ENCODE measurements around the gene FLOT1.

DNA sequence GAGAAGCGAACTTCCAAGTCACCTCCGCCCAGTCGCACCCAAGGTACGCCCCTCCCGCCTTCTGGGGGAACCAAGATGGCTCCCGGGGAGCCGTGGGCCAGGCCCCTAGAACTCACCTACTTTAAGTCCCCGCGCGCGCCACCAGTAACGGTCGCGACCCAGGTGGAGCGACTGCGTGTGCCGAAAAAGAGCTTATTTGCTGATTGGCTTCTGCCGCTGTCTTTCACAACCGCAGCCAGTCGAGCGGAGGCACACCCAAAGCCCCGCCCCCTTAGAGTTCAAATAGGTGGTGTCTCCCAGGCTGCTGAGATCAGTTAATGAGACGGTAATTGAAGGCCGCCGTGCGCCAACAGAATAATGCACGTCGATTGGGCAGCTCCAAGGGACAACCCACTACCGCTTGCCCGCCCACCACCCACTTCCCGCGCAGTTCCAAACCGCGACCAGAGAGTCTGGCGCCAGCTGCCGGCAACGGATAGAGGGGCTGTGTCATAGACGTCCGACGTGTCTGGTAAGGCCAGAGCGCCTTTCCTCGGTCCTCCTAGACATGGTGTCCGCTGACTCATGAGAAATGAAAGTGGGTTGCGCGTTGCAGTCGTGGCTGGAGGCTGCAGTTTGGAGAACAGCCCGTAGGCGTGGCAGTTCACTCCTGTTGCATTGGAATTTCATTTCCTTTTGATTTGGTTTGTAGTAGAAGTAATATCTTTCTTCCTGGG lies 25.2 kb downstream of the FLOT1 start, which contains the start of gene MDC1:
- TF ChIP-seq, protein P1, sequence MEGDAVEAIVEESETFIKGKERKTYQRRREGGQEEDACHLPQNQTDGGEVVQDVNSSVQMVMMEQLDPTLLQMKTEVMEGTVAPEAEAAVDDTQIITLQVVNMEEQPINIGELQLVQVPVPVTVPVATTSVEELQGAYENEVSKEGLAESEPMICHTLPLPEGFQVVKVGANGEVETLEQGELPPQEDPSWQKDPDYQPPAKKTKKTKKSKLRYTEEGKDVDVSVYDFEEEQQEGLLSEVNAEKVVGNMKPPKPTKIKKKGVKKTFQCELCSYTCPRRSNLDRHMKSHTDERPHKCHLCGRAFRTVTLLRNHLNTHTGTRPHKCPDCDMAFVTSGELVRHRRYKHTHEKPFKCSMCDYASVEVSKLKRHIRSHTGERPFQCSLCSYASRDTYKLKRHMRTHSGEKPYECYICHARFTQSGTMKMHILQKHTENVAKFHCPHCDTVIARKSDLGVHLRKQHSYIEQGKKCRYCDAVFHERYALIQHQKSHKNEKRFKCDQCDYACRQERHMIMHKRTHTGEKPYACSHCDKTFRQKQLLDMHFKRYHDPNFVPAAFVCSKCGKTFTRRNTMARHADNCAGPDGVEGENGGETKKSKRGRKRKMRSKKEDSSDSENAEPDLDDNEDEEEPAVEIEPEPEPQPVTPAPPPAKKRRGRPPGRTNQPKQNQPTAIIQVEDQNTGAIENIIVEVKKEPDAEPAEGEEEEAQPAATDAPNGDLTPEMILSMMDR (IDR thresholded peaks at IDR 0.05): peak; percentile 29 to 71 (median 62)
- TF ChIP-seq POLR2A (IDR thresholded peaks at IDR 0.05): peak; percentile 92 to 99
